HG02588 (cell line): ENCODE results near the gene CARF.
A peak's percentile ranks its signal among the peaks of the same experiment; 100 is the strongest.
"Not testable (repeated sequence)": the region's sequence is repeated elsewhere in the genome, so short reads cannot be mapped to it uniquely, and the experiment has no call there.

Experiments
- ATAC-seq: cut with Tn5 transposase; IDR thresholded peaks from one replicate; pipeline ENCODE4 v1.9.1; 2021; ENCODE audit warnings: mild to moderate bottlenecking, moderate library complexity; ENCODE audit not compliant: unreplicated experiment

Gene CARF

DNA sequence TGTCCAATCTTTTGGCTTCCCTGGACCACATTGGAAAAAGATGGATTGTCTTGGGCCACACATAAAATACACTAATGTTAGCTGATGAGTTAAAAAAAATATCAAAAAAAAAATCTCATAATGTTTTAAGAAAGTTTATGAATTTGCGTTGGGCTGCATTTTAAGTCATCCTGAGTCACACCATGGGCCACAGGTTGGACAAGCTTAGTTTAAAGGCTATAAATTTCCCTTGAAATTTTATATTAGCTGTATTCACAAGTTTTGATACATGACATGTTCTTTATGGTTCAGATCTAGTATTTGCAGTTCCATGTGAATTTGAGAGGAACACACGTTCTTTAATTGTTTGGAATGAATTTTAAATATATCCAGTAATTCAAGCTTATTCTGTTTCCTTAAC is 21.9 kb downstream of the CARF start:
- no peak for ATAC-seq

DNA sequence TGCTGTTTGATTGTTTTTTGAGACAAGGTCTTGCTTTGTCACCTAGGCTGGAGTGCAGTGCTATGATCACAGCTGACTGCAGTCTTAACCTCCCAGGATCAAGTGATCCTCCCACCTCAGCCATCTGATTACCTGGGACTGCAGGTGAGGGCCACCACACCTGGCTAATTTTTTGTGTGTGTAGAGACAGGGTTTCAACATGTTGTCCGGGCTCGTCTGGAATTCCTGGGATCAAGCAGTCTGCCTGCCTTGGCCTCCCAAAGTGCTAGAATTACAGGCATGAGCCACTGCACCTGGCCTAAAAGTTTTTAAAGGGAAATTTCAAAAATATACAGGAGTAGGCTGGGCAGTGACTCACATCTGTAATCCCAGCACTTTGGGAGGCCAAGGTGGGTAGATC is 22.4 kb downstream of the CARF start:
- no peak for ATAC-seq

DNA sequence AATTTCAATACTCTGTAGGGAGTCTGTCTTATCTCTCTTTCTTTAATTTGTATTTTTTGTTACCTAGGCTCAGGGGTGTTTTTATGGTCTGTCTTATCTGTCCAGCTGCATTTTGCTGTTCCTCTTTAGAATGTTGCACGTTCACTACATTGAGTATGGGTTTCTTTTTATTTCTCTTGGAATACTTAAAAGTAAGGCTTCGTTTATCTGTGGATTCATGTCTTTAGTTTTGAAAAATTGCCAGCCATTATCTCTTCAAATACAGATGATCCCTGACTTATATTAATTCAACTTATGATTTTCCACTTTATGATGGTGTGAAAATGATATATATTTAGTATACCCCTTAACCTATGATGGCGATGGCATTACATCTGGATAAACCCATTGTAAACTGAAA is 26.9 kb downstream of the CARF start:
- no peak for ATAC-seq

DNA sequence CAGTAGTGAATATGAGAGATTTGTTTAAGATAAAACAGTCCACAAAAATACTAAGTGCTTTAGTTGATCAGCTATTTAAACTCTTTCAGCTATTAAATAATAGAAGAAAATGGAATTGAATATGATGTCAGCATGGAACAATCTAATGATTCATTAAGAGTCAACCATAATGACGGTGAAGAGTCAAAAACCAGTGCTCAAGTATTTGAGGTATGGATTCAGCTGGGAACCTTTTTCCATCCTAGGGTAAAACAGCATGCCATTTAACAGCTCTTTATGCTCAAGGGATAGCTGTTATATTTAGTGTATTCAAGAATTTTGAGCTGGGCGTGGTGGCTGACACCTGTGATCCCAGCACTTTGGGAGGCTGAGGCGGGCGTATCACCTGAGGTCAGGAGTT is 29.7 kb downstream of the CARF start:
- no peak for ATAC-seq

DNA sequence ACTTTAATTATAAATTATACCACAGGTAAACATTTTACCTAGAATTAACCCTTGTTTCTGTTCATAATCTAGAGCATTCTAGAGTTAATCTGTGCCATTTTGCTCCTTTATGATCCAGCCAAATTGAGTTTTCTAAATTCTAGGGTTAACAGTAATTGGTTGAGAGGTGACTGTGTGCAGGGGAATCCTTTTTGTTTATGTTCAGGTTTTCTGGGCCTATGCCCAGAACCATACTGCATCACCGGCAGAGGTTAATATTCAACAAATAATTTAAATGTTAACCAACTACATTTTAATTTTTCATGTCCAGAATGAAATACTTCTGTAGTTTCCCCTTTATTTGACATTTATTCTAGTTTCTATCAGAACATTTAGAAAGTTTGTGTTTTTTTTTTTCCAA is 32.3 kb downstream of the CARF start:
- no peak for ATAC-seq

DNA sequence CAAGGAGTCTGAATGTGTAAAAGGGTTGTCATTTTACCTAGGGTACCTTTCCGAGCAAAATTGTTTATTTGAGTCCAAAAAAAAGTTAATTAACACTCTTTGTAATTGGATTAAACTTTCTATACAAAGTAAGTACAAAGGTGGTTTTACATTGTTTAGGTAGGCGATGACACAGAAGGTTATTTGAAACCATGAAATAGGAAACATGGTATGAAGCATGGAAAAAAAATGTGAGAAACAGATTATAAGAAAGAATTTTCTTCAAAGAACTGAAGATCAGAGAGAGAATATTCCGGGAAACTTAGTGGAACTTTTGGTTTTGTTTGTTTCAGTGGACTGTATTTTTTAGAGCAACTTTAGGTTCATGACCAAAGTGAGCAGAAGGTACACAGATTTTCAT is 32.7 kb downstream of the CARF start:
- ATAC-seq = no peak

DNA sequence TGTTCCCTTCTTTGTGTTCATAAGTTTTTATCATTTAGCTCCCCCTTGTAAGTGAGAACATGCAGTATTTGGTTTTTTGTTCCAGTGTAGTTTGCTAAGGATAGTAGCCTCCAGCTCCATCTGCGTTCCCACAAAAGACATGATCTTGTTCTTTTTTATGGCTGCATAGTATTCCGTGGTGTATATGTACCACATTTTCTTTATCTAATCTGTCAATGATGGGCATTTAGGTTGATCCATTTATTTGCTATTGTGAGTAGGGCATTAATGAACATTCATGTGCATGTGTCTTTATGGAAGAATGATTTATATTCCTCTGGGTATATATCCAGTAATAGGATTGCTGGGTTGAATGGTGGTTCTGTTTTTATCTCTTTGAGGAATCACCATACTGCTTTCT is 33.4 kb downstream of the CARF start:
- no peak for ATAC-seq

DNA sequence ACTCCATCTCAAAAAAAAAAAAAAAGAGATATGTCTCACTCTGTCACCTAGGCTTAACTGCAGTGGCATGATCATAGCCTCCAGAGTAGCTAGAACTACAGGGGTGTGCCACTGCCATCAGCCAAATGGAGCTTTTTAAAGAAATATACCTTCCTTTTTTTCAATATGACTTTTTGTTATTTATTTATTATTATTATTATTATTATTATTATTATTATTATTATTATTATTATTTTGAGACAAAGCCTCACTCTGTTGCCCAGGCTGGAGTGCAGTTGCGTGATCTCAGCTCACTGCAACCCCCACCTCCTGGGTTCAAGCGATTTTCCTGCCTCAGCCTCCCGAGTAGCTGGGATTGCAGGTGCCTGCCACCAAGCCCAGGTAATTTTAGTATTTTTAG is 37.3 kb downstream of the CARF start:
- not testable (repeated sequence) for ATAC-seq

DNA sequence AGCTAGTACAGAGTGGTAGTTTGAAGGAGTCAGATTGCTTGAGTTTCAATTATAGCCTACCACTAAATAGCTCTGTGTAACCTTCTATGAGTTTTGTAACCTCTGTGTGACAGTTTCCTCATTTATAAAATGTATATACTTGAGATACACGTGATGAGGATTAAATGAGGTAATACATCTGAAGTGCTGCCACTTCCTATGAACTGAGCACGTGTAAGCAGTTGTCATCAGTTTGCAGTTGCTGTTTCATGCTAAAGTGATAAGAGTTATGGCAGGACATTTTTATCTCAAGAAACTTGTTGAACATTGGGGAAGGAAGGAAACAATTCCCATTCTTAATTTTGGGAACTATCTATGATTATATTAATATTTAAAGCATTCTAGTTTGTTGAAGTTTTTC is 38.5 kb downstream of the CARF start:
- ATAC-seq = no peak

DNA sequence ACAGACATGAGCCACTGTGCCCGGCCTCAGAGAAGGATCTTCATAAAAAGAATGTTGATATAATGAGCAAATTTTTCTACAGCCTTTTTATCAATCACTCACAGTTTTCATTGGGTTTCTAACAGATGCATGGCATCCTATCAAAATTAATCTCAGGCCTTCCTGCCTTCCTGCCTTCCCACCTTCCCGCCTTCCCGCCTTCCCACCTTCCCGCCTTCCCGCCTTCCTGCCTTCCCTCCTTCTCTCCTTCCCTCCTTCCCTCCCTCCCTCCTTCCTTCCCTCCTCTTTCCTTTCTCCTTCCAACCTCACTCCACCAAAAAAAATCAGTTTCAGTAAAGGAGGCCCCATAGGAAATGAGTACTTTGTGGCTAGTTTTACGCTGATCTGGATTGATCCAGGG is 48.4 kb downstream of the CARF start:
- no peak for ATAC-seq

DNA sequence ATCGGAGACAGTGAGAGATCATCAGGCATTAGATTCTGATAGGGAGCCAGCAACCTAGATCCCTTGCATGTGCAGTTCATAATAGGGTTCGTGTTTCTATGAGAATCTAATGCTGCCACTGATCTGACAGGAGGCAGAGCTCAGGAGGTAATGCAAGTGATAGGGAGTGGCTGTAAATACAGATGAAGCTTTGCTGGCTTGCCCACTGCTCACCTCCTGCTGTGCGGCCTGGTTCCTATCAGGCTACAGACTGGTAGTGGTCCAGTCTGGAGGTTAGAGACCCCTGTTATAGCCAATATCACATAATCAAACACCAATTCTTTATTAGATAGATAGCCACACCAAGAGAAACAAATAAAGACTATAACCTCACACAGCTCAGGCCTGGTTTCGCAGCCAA is 51.6 kb downstream of the CARF start:
- no peak for ATAC-seq

DNA sequence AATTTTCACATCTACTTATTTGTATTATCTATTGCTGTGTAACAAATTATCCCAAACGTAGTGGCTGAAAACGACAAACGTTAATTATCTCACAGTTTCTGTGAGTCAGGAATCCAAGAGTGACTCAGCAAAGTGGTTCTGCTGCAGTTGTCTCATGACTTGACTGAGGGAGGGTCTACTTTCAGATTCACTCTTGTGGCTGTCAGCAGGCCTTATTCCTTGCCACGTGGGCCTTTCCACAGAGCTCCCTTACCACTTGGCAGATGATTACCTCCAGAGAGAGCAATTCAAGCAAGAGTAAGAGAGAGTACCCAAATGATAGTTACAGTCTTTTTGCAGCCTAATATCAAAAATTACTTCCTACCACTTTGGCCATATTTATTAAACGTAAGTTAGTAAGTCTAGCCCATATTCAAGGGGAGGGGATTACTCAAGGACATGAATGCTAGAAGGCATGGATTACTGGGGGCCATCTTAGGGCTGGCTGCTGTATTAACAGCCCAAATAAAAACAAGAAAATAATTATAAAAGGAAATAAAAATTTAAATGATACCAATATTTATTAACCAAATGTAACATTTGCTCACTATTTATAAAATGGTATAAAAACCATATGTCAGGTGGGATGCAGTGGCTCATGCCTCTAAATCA is 53.9 kb downstream of the CARF start:
- ATAC-seq = peak; percentile 84

DNA sequence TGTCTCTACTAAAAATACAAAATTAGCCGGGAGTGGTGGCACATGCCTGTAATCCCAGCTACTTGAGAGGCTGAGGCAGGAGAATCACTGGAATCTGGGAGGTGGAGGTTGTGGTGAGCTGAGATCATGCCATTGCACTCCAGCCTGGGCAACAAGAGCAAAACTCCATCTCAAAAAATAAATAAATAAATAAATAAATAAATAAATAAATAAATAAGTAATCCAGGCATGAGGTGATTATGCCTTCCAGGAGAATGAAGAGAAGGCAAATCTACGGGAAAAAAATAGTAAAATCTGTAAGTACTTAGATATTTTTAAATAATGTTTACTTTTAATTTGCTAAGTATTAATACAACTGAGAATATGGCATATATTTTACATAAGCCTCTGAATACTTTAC is 57.3 kb downstream of the CARF start:
- not testable (repeated sequence) for ATAC-seq

DNA sequence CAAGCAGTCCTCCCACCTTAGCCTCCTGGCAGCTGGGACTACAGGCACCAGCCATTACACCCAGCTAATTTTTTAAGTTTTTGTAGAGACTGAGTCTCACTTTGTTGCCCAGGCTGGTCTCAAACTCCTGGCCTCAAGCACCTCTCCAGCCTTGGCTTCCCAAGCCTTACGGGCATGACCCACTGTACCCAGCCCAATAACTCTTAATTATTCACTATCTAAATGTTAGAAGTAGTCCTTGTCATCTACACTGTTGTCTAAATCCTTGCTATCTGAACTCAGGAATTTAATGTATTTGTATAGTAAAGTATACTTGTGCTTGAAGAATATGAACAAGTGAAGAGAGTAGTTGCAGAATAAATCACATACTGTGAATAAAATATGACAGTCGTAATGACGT is 64.7 kb downstream of the CARF start:
- no peak for ATAC-seq

DNA sequence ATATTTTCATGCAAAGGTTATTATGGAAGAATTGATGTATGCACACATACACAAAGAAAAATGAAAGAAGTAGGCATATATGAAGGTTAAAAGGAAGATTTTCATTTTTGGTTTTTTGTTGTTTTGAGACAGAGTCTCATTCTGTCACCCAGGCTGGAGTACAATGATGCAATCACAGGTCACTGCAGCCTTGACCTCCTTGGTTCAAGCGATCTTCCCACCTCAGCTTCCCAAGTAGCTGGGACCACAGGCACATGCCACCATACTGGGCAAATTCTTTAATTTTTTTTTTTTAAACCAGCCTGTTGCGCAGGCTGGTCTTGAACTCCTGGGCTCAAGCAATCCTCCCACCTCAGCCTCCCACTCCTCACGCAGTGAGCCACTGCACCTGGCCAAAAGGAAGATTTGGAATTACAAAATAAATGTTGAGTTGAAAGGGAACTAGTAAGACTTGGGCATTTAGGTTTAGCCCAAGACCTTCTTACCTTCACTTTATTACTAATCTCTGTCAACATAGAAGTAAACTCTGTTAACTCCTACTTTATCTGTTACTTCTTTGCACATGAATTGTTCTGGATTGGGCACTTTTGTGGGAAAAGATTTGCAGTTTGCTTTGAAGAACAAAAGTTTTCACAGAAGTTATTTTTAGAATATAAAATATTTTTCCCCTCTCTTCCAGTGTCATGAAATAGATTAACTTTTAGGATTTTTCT is 70.9 kb downstream of the CARF start:
- no peak for ATAC-seq

DNA sequence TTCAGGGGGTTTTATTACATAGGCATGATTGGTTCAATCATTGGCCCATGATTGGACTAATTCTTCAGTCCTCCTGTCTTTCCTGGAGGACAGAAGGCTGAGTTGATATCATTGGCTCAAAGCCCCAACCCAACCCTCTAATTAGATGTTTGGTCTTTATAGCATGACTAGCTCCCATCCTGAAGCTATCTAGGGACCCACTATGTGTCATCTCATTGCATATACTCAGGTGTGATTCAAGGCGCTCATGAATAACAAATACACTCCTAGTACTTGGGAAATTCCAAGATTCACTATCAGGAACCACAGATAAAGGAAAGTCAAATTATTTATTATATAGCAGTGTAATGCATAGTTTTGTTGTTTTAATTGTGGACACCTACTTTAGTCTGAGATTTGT is 77.7 kb downstream of the CARF start:
- ATAC-seq = no peak

DNA sequence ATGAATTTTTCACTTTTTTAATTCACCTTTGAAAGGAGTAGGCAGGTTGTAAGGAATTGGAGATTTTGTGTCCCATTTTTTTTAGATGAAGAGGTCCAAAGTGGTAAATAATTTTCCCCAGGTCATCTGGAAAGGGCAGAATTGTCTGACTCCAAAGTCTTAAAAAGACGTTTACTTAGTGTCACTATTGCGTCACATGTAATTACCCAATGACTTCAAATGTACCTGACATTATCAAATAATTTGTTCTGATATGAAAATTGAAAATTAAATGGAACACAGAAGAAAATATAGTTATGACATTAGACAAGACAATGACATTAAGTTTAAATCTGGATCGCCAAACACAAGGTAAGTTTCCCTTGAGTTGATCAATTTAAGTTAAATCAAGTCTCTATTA is 78.4 kb downstream of the CARF start:
- no peak for ATAC-seq

DNA sequence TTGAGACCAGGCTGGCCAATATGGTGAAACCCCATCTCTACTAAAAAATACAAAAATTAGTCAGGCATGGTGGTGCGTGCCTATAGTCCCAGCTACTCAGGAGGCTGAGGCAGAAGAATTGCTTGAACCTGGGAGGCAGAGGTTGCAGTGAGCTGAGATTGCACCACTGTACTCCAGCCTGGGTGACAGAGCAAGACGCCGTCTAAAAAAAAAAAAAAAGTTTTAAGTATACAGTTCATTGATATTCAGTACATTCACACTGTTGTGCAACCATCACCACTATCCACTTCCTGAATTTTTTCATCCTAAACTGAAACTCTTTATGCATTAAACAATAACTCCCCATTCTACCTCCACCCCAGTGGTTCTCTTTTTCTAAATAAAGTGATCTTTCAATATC is 85.0 kb downstream of the CARF start:
- not testable (repeated sequence) for ATAC-seq

DNA sequence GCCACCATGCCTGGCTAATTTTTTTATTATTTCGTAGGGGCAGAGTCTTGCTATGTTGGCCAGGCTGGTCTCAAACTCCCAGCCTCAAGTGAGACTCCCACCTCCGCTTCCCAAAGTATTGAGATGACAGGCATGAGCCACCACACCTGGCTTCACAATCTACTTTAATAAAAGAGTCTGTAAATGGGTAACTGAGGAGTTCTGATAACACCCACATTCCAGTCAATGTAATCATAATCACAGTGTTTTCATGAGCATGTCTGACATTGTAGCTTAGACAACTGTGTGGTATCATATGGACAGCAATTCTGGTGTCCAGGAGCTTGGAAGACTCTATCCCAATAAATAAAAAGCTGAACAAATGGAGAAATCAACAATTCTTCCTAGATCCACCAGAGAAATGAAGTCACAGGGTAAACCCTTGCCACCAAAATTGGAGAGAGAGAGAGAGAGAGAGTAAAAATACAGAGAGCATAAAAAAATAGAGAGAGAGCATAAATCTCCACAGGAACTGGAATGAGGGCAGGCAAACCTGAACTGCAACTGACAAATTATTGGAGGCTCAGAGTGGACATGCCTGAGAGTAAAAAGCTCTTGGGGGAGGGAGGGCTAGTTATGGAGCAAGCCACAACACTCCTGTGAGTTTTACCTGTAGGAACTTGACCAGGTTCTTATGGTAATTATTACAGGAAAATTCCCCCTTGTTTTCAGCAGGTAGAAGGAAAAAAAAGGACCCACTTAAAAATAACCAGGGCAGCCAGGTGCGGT is 90.2 kb downstream of the CARF start:
- ATAC-seq = no peak

DNA sequence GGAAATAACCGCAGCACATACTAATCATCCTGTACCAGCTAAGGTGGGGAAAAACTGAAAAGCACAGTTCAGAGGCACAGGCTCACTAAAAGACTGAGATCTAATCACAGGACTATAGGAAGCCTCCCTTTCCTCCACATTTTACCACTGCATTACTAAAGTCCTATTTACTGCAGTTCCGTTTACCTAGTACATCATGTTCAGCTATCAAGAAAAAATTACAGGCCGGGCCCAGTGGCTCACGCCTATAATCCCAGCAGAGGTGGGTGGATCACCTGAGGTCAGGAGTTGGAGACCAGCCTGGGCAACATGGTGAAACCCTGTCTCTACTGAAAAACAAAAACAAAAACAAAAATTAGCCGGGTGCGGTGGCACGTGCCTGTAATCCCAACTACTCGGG is 91.6 kb downstream of the CARF start:
- ATAC-seq = no peak

DNA sequence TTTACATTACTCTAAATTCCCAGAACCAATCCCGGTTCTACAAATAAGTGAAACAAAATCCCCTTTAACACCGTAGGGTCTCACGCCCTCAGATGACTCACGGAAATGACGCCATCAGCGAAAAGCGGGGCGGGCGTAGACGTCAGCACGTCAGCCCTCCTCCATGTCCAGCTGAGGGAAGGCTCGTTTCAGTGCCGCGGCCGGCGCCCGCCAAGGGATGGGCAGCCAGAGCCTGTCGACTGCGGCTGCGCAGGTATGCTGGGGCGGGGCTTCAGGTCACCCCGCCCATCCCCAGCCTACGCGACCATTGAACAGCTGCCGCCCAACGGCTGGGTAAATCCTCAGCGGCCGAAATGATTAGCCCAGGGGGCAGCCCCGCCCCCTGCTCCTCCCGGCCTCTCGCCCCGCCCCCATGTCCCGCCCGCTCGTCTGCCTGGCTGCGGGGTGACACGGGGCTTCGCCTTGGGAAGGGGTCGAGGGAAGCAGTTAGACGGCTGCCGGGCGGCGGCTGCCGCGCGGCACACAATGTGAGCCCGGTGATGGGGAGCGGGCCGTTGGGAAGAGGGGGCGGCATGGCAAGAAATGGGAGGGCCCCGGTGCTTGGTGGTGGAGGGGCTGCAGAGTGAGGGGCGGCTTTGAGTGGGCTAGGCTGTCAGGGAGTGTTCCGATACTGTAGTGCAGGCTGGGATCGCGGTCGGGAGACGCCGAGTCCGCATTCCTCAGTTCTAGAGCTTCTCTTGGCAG is 102.6 kb downstream of the CARF start, which contains the start of gene NBEAL1:
Gene NBEAL1, plus strand, starts transcription at position 420 of the 744 bp plus-strand sequence. CDS start 1,510 bp downstream, outside the sequence.
- ATAC-seq = peak; percentile 97
